UCSD-AML1 (cell line): ENCODE measurements around the gene PROSER2.
"Not testable (repeated sequence)": the region's sequence is repeated elsewhere in the genome, so short reads cannot be mapped to it uniquely, and the experiment has no call there.

Experiments used
- DNase-seq: peaks from one replicate; lab custom pipeline; 2025; ENCODE audit not compliant: unreplicated experiment; lab: John Stamatoyannopoulos, UW

Gene PROSER2

DNA sequence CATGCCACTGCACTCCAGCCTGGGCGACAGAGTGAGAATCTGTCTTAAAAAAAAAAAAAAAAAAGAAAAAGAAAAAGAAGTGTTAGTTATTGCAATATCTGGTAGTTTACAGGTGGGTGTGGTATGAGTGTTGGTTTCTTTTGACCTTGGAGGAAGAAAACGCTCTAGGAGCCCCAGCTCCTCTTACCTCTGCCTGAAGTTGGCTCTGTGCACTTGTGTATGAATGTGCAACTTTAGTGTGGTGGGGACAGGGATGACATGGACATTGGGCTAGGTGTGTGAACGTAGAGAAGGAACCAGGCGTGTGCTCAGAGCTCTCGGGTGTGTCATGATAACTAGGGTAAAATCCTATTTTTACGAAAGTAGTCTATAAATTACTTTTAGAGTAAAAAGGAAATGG lies 11.9 kb downstream of the PROSER2 start:
- no peak for DNase-seq

DNA sequence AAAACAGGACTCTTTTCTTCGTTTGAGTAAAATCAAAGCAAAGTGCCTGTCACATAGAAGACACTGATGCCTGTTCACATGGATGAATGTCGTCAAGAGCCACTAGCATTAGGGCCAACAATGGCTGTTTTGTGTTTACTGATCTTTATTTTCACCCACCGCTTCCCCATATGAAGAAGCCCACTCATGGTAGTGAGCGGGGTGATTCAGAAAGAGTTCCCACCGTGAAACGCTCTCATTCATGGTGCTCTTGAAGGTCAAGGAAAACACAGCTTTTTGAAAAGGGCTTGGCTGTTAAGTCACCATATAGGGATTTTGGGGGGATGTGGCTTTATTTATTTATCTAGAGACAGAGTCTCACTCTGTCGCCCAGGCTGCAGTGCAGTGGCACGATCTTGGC lies 12.5 kb downstream of the PROSER2 start:
- no peak for DNase-seq

DNA sequence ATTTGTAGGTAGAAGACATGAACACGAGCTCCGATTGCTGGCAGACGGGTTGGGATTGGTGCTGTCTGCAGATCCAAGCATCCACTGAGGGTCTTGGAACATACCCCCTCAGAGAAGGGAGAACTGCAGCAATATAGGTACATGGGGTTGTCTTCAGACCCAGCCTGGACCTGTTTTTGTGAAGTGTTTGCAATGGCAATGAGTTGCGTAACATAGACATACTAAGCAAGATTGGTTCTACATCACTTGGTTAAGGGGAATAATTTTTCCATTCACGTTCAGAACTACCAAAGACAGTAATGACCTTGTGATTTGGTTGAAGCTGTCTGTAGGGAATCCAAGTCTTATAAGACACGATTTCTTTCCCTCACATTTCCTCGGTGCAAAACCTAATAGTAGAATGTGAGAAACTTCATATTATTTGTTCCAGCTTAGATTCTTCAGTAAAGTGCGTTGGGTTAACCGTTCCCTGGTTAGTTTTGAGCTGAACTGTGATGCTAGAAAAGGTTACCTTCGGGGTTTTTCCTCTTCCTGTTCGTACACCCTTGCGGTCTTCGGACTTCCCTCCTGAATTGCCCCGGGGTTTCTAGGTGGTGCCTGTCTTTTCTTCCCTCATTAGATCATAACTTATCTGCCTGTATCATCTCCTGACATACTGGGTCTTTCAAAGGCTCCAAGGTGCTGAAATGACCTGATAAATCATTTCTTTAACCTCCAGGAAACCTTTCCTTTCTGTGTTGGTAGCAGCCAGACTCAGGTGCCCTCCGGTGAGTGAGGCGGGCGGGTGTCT lies 14.4 kb downstream of the PROSER2 start:
- no peak for DNase-seq

DNA sequence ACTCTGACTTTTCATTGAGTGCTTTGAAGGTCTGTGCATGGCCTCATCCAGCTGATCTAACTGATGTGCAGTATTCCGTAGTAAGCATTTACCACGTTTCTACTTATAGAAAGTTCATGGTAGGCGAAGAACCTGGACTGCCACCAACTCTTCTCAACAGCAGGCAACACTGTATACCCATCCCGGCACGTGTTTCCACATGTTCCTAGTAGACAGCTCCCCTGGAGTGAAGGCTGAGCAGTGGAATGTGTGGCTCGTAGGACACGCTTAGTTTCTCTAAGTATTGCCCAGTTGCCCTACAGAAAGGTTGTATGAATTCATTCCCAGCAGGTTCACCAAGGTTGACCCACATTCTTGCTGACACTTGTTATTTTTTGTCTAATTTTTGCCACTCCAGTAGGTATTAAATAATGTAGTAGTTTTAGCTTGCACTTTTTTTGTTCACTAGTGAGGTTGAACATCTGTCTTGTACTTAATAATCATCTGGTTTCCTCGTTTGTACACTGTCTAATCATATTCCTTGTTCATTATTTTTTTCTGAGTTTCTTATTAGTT lies 15.2 kb downstream of the PROSER2 start:
- DNase-seq, result no peak

DNA sequence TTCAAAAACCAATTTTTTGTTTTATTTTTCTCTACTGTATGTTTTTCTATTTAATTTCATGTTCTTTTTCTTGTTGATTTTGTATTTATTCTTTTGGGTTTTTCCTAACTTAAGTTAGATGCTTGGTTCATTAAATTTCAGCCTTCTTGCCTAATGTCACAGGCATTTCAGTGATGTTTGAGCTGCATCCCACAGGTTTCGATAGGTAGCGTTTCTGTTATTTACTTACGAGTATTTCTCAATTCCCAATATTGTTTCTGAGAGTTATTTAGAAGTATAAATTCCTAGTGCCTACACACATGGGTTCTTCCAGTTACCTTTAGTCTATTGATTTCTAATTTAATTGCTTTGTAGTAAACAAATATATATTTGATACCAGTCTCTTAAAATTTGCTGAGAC lies 18.2 kb downstream of the PROSER2 start:
- DNase-seq, result no peak

DNA sequence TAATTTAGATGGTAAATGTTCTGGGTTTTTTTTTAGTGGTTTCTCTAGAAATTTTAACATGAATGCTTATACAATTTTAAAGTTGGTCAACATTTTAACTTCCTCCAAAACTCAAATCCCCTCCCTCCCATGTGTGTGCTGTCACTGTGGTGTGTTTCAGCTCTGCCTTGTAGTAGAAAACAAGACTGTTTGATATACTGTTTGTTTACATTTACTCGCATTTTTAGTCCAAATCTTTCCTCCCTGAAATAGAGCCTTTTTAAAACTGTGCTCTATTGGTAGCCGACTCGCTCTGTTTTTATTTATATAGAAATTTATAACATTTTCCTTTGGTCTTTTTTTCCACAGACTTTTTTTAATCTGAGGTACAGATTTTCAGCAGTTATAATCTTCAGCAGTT lies 19.3 kb downstream of the PROSER2 start:
- no peak for DNase-seq

DNA sequence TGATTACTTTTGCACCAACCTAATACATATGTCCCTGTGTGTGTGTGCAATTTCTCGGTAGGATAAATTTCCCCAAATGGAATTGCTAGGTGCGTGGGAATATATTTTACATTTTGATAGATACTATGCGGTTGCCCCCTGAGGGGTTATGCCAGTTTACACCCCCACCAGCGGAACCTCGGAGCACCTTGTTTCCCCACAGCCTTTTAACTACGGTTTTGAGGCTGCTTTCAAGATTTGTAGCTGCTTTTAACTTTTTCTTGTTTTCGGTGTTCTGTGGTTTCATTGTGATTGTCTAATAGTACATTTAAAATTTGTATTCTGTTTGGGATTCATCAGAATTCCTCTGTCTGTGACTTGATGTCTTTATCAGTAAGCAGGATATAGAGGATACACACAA lies 22.0 kb downstream of the PROSER2 start:
- DNase-seq, result no peak

DNA sequence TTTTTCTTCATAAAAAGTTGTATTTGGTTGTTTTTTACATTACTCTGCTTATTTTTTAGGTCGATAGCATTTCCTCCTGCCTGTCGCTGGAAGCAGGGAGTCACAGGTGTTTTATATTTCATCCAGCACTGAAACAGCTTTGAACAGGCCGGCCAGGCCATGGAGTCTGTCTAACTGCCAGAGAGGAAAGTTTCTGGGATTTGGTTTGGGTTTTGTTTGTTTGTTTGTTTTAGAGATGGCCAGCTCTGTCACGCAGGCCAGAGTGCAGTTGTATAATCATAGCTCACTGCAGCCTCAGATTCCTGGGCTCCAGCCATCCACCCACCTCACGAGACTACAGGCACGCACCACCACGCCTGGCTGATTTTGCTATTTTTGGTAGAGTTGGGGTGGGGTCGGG lies 23.4 kb downstream of the PROSER2 start:
- DNase-seq, result no peak

DNA sequence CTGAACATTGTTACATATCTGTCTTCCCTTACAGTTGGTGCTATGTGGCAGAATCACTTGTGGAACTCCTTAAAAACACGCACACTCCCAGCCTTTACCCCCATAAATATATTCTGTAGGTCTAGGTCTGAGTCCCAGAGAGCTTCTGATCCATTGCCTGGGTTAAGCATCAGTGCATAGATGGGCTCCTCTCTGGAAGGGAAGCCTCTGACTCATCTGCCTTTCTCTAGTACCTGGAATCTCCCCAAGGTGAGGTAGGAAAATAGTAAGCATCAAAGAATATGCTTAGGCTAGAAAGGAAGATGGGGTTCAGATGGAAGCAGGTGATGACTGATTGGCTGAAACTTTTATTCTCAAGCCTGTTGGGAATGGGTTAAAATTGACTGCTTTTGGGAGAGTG lies 26.1 kb downstream of the PROSER2 start:
- DNase-seq, result no peak

DNA sequence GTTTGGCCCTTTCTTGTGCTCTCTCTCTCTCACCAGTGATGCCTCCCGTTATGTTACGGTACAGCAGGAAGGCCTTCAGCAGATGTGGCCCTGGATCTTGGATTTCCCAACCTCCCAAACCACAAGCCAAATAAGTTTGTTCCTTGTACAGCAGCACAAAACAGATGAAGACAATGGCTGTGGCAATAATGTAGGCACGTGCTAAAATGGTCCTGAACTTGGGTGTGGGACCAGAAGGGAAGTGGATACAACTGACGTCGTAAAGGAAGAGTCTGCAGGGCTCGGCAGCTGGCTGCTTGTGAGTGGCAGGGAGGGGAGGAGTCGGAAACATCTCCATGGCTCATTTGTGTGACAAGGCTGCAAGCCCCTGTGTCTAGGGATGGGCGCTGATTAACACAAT lies 26.8 kb downstream of the PROSER2 start:
- DNase-seq, result peak; percentile 56

DNA sequence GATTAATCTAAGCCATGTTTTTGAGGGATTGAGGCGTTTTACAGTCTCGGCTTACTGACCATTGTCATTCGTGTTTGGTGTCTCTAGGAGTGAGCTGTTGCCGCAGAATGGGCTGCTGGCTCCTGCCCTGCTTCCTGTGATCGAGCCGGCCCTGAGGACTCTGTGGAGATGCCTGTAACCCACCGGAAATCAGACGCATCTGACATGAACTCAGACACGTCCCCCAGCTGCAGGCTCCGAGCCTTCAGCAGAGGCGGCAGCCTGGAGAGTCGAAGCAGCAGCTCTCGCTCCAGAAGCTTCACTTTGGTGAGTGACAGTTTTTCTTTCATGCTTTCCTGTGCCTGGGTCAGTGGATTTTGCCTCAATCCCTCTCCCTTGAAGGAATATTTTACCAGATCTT lies 28.8 kb downstream of the PROSER2 start:
- DNase-seq, result no peak

DNA sequence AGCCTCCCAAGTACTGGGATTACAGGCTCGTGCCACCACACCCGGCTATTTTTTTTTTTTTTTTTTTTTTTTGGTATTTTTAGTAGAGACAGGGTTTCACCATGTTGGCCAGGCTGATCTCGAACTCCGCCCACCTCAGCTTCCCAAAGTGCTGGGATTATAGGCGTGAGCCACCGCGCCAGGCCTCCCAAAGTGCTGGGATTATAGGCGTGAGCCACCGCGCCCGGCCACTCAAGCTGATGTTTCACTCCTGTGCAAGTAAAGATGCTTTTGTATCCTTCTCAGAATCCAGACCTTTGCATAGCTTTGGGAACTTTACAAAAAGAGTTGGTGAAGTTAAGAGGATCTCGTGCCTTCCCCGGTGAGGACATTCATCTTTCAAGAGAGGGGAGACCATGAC lies 29.5 kb downstream of the PROSER2 start:
- DNase-seq, result not testable (repeated sequence)

DNA sequence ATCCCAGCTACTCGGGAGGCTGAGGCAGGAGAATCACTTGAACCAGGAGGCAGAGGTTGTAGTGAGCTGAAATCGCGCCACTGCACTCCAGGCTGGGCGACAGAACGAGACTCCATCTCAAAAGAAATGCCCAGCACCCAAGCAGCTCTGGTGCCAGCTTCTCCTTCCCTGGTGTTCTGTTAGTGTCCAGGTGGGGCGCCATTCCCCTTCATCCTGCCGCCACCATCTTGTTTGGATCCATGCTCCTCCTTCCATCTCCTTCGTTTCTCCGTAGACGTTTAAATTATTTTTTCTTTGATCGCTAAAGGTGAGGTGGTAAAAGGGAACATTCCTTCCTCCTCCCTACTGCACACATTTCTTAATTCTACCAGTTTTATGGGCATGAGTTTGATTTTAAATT lies 30.3 kb downstream of the PROSER2 start:
- no peak for DNase-seq

DNA sequence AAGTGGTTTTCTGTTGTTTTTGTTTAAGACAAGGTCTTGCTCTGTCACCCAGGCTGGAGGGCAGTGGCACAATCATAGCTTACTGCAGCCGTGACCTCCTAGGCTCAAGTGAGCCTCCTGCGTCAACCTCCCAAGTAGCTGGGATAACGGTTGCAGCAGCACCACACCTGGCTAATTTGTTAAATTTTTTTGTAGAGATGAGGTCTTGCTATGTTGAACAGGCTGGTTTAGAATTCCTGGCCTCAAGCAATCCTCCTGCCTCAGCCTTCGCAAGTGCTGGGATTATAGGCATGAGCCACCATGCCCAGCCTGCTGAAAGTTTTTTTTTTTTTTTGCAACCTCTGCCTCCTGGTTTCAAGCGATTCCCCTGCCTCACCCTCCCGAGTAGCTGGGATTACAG lies 31.1 kb downstream of the PROSER2 start:
- no peak for DNase-seq

DNA sequence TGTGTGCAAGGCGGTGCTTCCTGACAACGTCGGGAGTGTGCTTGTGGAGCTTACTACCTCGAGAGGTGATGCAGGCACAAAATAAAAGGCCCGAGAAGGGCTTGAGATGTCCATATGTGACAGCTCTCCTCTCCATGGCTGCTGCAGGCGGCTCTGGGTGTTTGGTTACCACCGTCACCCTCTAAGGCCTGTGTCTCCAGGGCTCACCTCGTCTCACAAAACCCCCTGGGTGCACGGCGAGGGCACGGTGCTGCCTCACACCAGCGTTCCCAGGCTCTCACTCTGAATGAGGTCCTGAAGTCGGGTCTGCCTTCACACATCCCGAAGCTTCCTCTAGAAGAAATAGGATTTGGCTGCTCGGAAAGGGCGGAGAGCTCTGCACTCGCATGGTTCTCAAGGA lies 32.9 kb downstream of the PROSER2 start:
- DNase-seq, result no peak

DNA sequence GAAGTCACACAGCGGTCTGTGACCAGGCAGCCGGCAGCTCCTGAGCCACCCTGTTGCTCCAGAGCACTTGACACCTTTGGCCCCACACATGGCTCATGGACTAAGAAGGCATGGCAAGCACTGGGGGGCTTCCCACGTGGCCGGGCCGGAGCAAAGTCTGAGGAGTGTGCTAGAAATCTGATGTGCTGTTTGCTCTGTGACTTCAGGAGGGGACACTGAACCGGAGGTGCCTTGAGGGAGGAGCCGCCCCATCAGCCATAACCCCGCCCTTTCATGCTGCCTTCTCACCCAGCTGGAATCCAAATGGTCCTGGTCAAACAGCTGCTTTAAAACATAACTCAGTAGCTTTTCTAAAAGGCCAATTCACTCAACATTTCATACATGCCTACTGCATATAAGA lies 33.5 kb downstream of the PROSER2 start:
- DNase-seq, result no peak

DNA sequence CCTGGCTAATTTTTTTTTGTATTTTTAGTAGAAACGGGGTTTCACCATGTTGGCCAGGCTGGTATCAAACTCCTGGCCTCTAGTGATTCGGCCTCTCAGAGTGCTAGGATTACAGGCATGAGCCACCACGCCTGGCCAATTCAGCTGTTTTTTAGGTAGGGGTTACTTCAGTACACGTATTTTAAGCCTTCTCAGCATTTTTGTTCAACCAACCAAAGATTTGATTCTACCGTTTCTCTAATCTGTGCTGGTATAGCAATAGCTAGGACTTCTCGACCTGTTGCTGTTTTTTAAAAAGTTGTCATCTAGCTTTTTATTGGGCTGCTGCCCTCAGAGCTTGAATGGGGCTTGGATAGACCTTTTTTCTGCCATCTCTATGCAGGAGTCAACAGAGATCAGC lies 34.9 kb downstream of the PROSER2 start:
- no peak for DNase-seq

DNA sequence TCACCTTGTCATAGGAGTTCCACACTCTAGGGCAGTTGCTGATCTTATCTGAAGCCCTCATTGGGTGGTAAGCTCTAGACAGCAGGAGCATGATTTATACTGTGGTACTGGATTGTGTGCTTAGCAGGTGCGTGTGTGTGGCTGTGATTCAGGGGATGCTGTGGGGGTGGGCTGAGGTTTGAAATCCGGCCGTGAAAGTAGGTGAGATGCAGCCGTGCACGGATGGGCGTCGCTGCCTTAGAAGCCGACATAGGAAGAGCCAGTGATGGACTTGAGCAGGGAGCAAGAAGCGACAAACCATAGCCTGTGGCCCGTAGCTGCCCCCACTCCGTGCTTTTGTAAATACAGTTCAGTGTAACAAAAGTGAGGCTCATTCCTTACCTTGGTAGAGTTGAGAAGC lies 38.2 kb downstream of the PROSER2 start:
- no peak for DNase-seq

DNA sequence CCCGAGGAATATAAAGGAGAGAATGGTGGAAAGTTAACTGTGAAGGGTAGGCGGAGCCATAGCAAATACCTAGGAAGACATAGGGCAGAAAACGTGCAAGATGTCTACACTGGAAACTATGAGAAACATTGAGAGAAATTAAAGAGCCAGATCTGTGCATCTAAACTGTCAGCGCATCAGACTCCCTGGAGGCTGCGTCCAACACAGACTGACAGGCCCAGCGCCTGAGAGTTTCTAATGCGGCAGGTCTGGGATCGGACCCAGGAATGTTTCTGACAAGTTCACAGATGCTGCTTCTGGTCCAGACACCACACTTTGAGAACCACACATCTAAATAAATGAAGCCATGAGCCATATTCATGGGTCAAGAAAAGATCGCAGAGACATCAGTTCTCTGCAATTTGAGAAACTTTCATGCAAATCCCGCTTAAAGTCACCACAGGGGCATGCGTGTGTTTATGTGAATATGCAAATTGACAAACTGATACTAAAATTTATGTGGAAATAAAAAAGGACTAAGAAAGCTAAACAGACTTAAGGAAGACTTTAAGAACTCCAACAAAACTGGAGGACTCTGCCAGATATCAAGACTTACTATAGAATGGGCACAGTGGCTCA lies 38.8 kb downstream of the PROSER2 start:
- DNase-seq, result no peak

DNA sequence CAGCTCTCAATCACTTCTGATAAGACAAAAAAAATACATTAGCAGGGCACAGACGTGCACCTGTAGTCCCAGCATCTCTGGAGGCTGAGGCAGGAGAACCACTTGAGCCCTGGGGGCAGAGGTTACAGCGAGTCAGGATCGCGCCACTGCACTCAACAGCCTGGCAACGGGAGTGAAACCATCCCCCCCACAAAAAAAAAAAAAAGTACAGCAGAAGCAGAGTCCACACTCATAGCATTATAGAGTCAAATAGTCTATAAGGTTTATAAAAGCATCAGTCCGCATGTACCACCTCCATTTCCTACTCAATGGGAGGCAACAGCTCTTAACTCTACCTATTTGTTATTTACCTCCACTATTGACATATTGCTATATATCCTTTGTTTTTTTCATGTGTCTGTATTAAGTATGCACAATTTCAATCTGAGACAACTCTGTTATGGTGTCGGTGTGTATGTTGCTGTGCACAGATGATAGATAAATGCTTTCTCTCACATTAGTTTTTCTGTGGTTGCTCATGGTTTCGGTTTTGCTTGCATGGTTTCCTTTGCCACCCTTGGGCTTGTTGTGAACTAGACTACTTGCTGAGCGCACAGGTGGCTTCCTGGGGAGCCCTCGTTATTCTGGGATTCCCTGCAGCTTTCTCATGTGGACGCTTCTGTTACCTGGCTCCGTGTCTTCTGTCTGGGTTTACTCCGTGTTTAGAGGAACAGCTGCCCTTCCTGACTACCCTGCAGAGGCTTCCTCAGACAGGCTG lies 40.4 kb downstream of the PROSER2 start:
- DNase-seq, result no peak

DNA sequence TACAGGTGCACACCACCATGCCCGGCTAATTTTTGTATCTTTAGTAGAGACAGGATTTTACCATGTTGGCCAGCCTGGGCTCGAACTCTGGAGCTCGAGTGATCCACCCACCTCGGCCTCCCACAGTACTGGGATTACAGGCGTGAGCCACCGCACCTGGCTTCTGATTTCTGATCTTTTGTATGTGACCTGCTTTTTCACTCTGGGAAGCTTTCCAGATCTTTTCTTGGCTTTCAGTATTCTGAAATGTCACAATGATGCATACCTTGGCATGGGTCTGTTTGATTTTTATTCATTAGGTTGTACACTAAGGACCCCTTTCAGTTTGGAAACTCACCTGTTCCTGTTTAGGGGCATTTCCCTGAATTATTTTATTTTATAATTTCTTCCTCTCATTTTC lies 41.6 kb downstream of the PROSER2 start:
- no peak for DNase-seq

DNA sequence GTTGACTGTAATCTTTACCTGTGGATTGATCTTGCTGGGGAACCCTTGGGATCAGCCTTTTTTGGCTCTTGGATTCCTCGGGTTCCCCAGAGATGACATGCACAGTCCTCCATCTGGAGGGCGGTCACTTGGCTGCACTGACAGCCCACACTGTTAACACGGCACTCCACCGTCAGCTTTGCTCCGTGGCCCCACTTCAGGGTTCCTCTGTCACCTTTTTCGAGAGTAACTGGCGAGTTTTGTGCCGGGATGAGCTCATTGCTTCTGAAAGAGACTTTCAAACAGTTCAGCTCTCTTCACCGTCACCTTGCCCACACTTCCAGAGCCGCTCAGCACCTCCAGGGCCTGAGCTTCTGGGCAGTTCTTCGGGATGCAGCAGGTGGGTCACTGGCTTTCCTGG lies 42.4 kb downstream of the PROSER2 start:
- DNase-seq, result no peak
